CD4-positive, alpha-beta T cell treated with Interleukin-4 for 1 hour (primary cell): ENCODE results near the gene MRPL3.
A peak's percentile ranks its signal among the peaks of the same experiment; 100 is the strongest.

Experiments
- DNase-seq, 2 donors: peaks; one replicate each; pipeline ENCODE4 v3.0.0-alpha.2; 2020 to 2022

Gene MRPL3

DNA sequence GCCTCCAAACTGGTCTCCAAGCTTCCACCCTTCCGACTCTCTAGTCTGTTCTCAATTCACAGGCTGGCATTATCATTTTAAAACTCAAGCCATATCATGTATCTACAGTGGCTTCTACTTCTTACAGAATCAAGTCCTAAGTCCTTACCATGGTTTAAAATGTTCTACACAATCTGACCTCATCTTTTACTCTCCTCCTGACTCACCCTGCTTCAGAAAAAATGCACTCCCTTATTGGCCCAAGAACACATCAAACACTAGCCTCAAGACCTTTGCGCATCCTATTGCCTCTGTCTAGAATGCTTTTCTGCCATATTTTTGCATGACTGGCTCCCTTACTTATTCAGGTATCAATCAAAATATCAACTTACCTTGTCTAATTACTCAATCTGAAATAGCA lies 11.0 kb downstream of the MRPL3 start:
- DNase-seq, result no peak

DNA sequence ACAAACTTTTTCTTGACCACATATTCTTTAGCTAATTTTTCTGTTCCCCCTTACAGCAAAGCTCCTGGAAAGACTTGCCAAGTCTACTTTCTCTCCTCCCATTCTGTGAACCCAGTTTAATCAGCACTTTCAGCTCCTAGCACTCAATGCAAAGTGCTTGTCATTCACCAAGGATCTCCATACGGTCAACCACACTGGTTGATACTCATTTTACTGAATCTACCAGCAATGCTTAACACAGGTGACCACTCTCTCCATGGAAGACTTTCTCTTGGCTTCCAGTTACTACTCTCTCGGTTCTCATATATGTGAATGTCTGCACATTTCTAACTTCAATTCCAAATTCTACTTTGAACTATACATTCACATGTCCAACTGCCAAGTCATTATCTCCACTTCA lies 11.7 kb downstream of the MRPL3 start:
- DNase-seq, result no peak

DNA sequence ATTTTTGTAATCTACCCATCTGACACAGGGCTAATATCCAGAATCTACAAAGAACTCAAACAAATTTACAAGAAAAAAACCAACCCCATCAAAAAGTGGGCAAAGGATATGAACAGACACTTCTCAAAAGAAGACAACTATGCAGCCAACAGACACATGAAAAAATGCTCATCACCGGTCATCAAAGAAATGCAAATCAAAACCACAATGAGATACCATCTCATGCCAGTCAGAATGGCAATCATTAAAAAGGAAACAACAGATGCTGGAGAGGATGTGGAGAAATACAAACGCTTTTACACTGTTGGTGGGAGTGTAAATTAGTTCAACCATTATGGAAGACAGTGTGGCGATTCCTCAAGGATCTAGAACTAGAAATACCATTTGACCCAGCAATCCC lies 16.2 kb downstream of the MRPL3 start:
- DNase-seq, result peak in 1 of 2 donors; percentile 35

DNA sequence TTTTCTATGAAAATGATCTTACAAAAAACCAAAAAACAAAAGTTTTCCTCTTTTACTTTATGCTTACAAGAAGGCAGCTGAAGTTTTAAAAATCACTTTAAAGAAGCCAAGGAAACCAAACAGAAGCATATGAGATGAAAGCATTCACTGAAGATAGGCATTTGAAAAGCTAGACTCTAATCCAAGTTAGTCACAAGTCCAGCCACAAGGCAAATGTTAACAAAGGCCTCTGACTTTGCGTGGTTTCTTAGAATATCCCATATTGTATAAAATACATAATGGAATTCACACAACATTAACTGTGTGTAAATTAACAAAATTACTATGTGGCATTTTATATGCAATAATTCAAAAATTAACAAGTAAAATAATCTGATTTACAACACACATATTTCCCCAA lies 17.7 kb downstream of the MRPL3 start:
- no peak for DNase-seq

DNA sequence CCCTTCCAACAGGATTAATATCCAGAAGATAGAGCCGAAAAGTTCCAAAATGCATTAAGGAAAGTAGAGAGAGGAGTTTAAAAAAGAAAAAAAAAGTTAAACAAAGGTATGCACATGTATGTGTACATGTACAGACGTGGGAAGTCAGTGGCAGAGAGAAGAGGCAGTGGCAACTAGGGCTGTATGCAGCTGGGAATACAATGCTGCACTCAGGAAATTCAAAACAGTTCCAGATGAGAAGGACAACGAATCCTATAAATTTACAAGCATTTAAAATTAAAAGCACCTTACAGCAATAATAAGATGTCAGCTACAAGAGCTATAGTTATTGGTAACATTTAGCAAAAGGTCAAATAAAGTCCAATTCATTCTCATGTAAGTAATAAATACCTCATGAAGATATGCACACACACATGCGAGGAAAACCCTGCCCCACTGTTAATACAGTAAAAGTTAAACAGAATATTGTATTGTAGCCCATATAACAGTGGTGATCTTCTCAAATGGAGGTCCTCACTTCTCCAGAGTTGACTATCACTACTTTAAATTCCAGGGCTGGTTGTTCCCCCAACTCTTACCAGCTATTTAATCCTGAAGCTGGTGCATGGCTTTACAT lies 18.2 kb downstream of the MRPL3 start:
- no peak for DNase-seq

DNA sequence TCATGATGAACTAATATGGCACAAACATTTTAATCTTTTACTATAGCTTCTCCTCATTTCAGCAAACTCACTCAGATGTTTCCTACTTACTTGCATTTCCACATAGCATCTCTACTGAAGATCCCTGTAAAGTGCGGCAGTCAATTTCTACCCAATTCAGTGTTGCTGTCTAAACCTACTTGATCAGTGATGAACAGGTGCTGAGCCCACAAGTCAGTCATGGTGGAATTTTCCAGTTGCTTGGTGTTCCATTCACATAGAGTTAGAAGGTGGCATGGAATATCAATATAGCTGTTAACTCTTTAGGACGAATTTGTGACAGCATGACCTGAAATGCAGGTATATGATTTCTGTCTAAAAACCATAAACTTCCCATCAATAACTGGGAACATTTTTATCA lies 22.7 kb downstream of the MRPL3 start:
- no peak for DNase-seq

DNA sequence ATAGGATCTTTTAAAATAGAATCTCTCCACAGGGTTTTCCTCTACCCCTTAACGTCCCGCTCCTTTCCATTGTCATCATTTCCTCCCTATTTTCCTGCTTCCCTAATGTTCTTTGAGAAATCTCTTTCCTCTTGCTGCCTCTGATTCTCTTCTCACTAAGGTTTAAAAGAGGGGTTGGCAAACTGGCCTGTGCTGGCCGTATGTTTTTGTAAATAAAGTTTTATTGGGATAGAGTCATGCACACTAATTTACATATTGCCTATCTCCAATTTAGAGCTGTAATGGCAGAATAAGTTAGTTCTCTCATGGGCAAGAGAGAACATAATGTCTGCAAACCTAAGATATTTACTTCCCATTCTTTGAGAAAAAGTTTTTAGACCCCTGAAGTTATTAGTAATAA lies 25.0 kb downstream of the MRPL3 start:
- DNase-seq, result no peak

DNA sequence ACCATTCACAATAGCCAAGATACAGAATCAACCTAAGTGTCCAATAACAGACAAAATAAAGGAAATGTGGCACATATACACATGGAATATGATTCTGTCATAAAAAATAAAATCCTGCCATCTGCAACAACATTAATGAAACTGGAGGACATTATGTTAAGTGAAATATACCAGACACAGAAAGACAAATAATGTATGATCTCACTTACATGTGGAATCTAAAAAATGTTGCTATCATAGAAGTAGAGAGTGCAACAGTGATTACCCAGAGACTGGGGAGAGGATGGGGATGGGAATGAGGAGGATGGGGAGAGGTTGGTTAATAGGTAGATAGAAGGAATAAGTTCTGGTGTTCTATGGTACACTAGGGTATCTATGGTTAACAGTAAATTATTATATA lies 28.7 kb downstream of the MRPL3 start:
- no peak for DNase-seq

DNA sequence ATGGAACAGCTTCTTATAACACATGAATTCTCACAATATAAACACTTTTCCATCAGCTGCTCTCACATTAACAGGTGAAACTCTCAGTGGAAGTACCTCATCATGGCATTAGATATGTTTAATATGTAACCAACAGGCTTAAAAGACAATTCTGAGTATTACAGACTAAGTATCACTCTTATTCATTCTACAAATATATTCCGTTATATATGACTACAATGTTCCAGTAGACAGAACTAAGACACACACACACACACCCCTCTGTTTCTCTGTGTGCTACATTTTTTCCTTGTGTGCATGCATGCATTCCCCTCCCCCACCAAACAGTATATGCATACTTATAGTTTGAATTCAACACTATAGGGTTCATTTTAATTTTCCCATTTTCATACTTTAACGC lies 32.4 kb downstream of the MRPL3 start:
- no peak for DNase-seq

DNA sequence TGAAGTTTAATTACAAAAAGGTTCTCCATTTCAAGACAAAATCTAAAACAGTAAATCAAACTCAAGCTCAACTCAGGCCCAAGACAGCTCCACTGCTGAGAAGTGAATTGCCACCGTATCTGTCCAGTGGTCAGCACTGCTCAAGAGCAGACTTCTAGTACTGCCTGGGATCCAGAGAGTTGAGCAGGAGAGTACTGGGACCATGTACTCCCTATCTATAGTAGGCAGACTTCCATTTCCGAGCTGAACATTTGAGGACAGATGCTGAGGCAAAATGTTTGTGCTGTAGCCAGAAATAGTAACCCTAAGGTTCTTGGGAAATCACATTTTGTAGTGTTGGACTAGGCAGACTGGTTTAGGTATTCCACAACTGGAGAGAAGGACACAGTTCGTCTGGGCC lies 44.1 kb downstream of the MRPL3 start:
- DNase-seq, result no peak

DNA sequence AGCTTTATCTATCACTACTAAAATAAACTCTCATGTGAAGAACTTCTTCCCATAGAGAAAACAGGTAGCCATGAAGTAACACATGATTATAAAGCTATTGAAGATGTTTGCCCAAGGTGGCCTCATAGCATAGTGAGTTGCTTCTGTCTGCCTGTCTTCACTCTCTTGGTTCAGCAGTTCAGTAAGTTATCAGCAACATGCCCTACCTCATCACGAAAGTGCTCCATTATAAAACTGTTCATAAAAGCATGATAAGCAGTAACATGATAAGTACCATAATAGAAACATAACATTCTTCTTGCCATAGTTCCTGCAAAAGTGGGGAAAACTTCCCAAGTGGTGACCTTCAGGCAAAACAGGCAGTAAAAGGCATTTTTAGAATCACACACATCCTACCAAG lies 45.6 kb downstream of the MRPL3 start:
- no peak for DNase-seq

DNA sequence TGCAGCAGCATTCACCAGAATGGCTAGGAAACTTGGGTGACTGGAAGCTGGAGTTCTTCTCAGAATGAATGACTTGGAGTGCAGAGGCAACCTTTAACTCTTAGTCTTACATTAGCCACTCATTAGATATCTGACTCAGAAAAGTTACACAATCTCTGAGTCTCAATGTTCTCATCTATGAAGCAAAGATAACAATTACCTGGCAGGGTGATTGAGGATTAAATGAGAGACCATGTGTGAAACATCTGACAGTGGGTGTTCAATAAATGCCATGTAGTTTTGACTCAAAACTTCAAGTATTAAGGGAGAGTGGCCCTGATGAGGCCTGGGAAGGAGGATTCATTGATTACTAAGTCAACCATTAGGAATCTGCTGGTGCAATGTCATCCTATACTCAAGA lies 48.3 kb downstream of the MRPL3 start:
- DNase-seq, result no peak

DNA sequence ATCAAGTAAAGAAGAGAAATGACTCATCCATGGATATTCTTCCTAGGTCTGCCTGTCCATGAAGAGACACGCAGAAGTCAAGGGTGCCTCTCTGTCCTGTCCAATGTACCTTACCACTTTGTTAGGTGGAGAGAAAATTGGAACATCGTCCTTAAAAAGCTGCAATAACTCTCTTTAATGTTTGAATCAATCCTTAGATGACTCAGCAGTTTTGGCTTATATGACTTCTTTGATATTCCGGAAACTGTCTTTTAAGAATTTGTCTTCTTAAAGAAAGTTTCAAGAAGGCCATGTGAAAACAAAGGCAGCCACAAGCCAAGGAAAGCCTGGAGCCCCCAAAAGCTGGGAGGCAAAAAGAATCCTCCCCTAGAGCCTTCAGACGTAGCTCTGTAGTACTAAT lies 49.2 kb downstream of the MRPL3 start:
- DNase-seq, result no peak

DNA sequence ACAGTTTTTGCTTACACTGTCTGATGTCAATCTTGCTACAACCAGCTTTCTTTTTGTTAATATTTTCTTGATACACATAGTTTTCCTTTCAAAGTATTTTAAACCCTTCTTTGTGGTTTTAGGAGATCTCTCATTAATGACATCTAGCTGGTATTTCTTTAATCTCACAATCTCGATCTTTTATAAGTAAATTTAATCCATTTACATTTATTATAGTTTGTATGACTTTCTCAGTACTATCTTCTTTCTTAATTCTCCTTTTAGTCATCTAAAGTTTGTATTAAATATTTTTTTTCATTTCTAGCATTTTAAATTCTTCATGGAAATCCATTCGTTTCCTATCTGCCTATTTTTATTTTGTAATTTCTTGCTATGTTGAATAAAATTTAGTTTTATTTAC lies 55.4 kb downstream of the MRPL3 start:
- no peak for DNase-seq

DNA sequence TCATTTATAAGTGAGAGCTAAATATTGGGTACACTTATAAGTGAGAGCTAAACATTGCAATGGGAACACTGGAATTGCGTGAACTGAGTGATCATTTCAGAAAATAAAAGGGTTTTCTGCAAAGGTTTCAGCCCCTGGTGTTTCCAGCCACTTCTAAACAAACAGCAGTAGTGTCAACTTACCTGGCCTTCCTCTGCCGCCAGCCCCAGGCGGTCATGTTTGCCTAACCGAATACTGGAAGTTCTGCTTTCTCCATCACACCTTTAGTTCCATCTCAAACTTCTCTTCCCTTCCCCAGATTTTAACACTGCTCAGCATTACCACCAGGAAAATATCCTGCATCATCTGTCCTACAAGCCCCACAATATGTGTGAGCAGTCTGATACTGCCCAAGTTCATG lies 58.6 kb downstream of the MRPL3 start:
- DNase-seq, result no peak

DNA sequence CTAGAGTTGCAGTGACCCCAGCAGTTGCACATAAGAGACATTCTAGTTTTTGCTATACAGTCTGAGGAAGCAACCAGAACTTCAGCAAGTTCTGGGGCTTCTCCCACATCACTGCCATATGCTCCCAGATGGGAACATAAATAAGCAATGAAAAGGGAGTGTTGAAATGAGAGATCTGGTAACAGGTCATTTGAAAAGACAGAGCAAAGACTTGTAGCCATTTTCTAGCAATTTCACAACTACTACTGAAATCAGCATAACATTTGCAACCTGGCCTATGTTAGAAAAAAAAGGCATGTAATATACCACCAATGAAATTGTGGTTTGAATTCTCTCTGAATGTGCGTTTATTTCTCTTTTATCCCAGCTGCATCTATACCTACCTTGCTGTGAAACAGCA lies 63.7 kb downstream of the MRPL3 start:
- no peak for DNase-seq

DNA sequence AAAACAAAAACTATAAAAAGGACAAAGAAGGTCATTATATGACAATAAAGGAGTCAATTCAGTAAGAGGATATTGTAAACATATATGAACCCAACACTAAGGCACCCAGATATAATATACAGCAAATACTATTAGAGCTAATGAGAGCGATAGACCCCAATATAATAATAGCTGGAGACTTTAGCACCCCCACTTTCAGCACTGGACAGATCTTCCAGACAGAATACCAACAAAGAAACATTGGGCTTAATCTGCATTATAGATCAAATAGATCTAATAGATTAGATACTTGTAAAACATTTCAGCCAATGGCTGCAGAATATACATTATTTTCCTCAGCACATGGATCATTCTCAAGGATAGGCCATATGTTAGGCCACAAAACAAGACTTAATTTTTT lies 67.8 kb downstream of the MRPL3 start:
- DNase-seq, result no peak

DNA sequence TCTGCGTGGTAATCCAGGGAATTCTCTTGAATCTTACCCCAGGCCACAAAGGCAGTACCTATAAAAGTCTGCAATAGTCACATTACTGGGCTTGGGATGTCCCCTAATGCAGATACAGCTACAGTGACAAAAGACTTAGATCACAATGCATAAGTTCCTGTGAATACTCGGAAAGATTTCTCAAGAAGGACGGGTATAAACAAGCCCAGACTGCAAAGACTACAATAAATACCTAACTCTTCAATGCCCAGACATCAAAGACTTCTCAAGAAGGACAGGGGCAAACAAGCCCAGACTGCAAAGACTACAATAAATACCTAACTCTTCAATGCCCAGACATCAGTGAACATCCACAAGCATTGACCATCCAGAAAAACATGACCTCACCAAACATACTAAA lies 70.3 kb downstream of the MRPL3 start:
- no peak for DNase-seq

DNA sequence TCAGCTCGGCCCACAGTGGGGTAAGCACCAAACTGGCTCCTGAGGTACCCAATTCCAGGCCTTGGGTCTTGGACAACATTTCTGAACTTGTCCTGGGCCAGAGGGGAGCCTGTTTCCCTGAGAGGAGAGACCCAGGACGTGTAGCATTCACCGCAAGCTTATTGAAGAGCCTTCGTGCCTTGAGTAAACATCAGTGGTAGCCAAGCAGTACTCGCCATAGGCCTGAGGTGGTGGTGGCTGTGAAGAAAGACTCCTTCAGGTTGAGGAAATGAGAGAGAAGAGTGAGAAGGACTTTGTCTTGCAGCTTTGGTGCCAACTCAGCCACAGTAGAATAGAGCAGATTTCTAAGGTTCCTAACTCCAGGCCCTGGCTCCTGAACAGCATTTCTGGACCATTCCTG lies 71.0 kb downstream of the MRPL3 start:
- no peak for DNase-seq

DNA sequence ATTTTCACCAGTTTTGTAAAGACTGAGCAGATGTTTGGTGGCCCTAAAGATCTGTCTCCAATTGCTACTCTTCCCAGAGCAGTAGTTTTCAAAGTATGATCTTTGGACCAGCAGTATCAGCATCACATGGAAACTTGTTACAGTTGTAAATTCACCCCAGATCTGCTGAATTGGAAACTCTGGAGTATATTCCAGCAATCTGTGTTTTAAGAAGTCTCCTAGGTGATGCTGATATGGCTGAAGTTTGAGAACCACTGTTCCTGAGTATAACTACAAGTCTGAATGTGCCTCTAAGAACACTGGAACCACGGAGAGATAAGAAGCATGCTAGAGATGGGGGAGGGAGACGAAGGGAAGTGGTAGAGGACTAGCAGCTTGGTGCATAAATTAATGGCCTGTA lies 75.5 kb downstream of the MRPL3 start:
- no peak for DNase-seq

DNA sequence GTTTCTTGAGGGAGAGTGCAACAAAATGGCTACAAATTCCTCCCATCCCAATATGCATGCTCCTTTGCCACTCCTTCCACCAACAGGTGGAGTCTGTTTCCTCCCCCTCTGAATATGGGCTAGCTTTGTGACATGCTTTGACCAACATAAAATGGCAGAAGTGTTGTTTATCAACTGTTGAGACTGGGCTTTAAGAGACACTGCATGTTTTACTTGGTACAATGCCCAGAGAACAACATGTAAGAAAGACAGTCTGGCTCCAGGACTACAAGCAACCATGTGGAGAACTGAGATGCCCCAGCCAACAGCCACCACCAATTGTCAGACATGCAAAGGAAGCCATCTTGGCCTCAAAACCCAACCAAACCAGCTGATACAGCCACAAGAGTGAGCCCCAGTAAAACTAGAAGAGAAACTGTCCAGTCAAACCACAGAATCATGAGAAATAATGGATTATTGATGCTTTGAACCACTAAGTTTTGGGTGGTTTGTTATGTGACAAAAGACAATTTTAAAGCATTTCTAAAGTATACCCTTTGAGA lies 80.7 kb downstream of the MRPL3 start:
- no peak for DNase-seq

DNA sequence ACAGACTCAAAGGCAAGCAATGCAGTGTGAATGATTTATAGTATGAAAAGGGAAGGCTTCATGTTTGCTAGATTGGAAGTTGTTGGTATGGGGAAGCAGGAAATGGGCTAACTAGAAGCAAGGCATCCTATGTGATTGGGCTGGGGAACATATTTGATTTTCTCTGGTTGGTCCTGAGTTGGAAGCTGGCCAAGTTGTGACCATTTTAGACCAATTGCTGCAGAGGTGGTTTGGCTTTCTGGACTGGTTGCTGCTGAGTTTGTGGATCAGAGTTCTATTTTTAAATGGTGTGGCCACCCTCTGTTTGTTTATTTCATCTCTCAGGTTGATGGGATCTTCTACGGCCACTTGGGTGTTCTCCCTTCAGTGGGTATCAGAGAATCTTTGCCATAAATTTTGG lies 81.5 kb downstream of the MRPL3 start:
- DNase-seq, result no peak

DNA sequence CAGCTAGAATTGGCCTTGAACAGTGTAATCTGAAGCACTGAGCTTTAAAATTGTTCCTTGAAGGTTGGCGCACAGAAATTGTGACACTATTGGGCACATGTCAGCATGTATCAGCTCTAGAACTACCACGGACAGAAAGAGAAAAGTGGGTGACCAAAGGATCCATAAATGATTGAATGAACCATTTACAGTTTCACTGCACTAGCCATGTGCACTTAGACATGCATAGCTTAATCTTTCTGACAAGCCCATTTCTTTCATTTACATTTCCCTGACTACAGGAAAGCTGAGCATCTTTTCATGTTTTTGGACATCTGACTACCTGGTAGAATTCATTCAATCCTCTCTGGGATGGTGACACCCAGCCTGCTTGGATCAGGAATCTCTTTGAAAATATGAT lies 85.0 kb downstream of the MRPL3 start:
- no peak for DNase-seq
